Measurements from ENCODE around the gene EFHC1. TPM values are rescaled to one million over a fixed set of nuclear protein-coding genes. Genes with fewer than 3 reads are reported as not detected.

Gene EFHC1
- total RNA-seq, 1 experiment from 2014 or later: 12.4 TPM

DNA sequence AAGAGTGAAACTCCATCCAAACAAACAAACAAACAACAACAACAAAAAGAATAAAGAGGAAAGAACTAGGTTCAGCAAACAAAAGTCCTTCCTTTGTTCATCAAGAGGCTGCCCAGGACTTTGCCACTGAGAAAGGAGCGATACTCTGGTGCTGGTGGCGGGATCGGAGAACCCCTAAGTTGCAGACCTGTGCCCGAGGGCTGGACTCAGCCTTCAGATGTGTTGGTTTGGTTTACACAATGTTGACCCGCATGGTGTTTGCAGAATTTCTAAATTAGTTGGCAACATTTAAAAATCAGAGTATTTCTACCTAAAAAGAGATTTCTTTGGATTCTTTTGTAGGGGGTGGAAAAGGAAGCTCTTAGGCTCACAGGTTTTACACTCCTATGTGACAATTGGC lies 114.2 kb downstream of the EFHC1 start:
- BruUV-seq (replicated peaks): no TSS peak
- no peak for DNase-seq (ENCODE audit: low read depth, low spot score)
- no peak overlapping the region for H2AFZ ChIP-seq (ENCODE audit: low read depth, low read length, poor library complexity, severe bottlenecking)
- no peaks in the 10 kb centered on the region for H3K27me3 ChIP-seq (ENCODE audit: insufficient read depth, low read length)
- H3K4me3 ChIP-seq (replicated peaks in 1 of 2; ENCODE audit: low read depth in 1 of 2, low read length in 2 of 2): no peak overlapping the region
- no peak overlapping the region for H3K4me2 ChIP-seq (ENCODE audit: low read length)
- peaks cover 5% of the 10 kb centered on the region; the same call in 1 of the 2 replicates for H3K79me2 ChIP-seq (ENCODE audit: insufficient read depth, low read length)
- H3K9me2 ChIP-seq (ENCODE audit: insufficient read depth): no peaks in the 10 kb centered on the region
- H3K9me3 ChIP-seq (ENCODE audit: control insufficient read depth in 1 of 2, insufficient read depth in 1 of 2, low read depth in 1 of 2, low read length in 2 of 2): no peaks in the 10 kb centered on the region
- H3K9ac ChIP-seq (ENCODE audit: low read length): no peak overlapping the region
- no peaks in the 10 kb centered on the region for H3K36me3 ChIP-seq (ENCODE audit: control insufficient read depth in 1 of 2, insufficient read depth in 2 of 2, low read length in 2 of 2)
- TF ChIP-seq POLR2A (IDR thresholded peaks at IDR 0.05; ENCODE audit: borderline replicate concordance, extremely low read depth, insufficient read depth, insufficient read length) (no peak), FOSL1 (IDR thresholded peaks at IDR 0.05; ENCODE audit: low read depth) (no peak), RAD21 (IDR thresholded peaks at IDR 0.05; ENCODE audit: low read depth) (no peak), EZH2 (IDR thresholded peaks at IDR 0.05) (no peak), EZH2phosphoT487 (IDR thresholded peaks at IDR 0.05; ENCODE audit: borderline replicate concordance) (no peak), SRF (IDR thresholded peaks at IDR 0.05; ENCODE audit: low read depth) (no peak), JUND (IDR thresholded peaks at IDR 0.05) (no peak), SIN3A (IDR thresholded peaks at IDR 0.05; ENCODE audit: low read depth) (no peak)
- TF ChIP-seq, protein P1, sequence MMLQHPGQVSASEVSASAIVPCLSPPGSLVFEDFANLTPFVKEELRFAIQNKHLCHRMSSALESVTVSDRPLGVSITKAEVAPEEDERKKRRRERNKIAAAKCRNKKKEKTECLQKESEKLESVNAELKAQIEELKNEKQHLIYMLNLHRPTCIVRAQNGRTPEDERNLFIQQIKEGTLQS (IDR thresholded peaks at IDR 0.05): no peak
- TF ChIP-seq, protein P2, sequence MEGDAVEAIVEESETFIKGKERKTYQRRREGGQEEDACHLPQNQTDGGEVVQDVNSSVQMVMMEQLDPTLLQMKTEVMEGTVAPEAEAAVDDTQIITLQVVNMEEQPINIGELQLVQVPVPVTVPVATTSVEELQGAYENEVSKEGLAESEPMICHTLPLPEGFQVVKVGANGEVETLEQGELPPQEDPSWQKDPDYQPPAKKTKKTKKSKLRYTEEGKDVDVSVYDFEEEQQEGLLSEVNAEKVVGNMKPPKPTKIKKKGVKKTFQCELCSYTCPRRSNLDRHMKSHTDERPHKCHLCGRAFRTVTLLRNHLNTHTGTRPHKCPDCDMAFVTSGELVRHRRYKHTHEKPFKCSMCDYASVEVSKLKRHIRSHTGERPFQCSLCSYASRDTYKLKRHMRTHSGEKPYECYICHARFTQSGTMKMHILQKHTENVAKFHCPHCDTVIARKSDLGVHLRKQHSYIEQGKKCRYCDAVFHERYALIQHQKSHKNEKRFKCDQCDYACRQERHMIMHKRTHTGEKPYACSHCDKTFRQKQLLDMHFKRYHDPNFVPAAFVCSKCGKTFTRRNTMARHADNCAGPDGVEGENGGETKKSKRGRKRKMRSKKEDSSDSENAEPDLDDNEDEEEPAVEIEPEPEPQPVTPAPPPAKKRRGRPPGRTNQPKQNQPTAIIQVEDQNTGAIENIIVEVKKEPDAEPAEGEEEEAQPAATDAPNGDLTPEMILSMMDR (IDR thresholded peaks at IDR 0.05 in 2 of 3, conservative IDR thresholded peaks at IDR 0.05 in 1 of 3; ENCODE audit: borderline replicate concordance in 1 of 3, insufficient read depth in 1 of 3, low read depth in 2 of 3, low read length in 2 of 3): no peak
- no peak overlapping the region for H3K27ac ChIP-seq (ENCODE audit: low read depth, low read length)
- RAD21 ChIA-PET (ENCODE audit: low non-redundant PET in 1 of 2, low total read pairs in 2 of 2, uncharacterized antibody in 2 of 2, unreplicated experiment in 2 of 2): no interaction called here
- POLR2A ChIA-PET: no interaction called here
- H4K20me1 ChIP-seq (ENCODE audit: insufficient read depth): no peaks in the 10 kb centered on the region
- 0 out of 4 replicates have a peak, but pooled peaks cover 0 to 5% of the 10 kb centered on the region in 2 experiments for H3K4me1 ChIP-seq (ENCODE audit: control insufficient read depth in 1 of 2, insufficient read depth in 2 of 2, low read length in 2 of 2)
- CTCF ChIA-PET: no interaction called here
- no peak for ATAC-seq
- intact Hi-C loops (cut with micrococcal nuclease): no loop called here

All from HCT116 (cell line).